ENCODE data around the gene WAPL. TPM values are rescaled to one million over a fixed set of nuclear protein-coding genes. Genes with fewer than 3 reads are reported as not detected.

The WAPL gene
- polyA plus RNA-seq, 3 donors, result 17.8 to 26.5 (median 18.3) TPM

DNA sequence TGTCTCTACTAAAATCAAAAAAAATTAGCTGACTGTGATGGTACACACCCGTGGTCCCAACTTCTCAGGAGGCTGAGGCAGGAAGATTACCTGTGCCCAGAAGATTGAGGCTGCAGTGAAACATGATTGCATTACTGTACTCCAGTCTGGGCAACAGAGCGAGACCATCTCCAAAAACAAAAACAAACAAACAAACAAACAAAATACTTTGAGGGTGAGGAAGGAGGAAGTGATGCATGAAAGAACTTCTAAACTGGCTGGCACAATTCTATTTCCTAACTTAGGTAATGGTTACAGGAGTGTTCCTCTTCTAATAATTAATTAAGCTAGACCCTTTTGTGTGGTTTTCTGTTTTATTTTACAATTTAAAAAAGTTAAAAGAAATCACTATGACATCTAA is 15.5 kb downstream of the WAPL start:
- no peaks in the 10 kb centered on the region for H3K4me1 ChIP-seq (ENCODE audit: control insufficient read depth in 1 of 2, insufficient read depth in 2 of 2, low read length in 2 of 2)
- H3K4me2 ChIP-seq (replicated peaks; ENCODE audit: extremely low read depth, low read length, poor library complexity, severe bottlenecking), result no peak overlapping the region
- Mint-ChIP-seq H3K4me1 (peaks cover 10% of the 10 kb centered on the region), H3K36me3 (peaks cover 23 to 50% of the 10 kb centered on the region in 2 donors), H3K27ac (peak overlapping the region in 4 of 7 donors; percentile 13 to 73 (median 39)), H3K27me3 (ENCODE audit: low read depth in 3 of 3) (peaks cover 0 to 4% (median 0%) of the 10 kb centered on the region in 3 donors), H3K4me3 (no peak overlapping the region), H3K9me3 (no peaks in the 10 kb centered on the region)
- DNase-seq, result no peak
- H3K79me2 ChIP-seq (ENCODE audit: insufficient read depth, low read length), result peaks cover 100% of the 10 kb centered on the region
- H3K27ac ChIP-seq (ENCODE audit: low read depth in 1 of 2, low read length in 2 of 2), result peak overlapping the region in 1 of 2 donors; percentile 56
- H3K27me3 ChIP-seq (ENCODE audit: control insufficient read depth in 2 of 2, insufficient read depth in 2 of 2, low read length in 2 of 2), result no peaks in the 10 kb centered on the region
- H3K36me3 ChIP-seq (replicated peaks in 1 of 2; ENCODE audit: control insufficient read depth in 1 of 2, insufficient read depth in 2 of 2, low read length in 2 of 2), result peaks cover 39 to 89% of the 10 kb centered on the region in 2 donors
- no peaks in the 10 kb centered on the region for H3K9me3 ChIP-seq (replicated peaks in 1 of 2; ENCODE audit: control insufficient read depth in 1 of 2, insufficient read depth in 1 of 2, low read length in 2 of 2)
- H4K20me1 ChIP-seq (ENCODE audit: insufficient read depth, low read length), result peaks cover 100% of the 10 kb centered on the region
- WGBS (ENCODE audit: insufficient coverage), result 80% methylated on average over 1 of the region's 2 CpGs
- no peak for TF ChIP-seq CTCF (IDR thresholded peaks at IDR 0.05)
- no peak overlapping the region for H3K4me3 ChIP-seq (replicated peaks in 1 of 3; ENCODE audit: low read depth in 2 of 3, low read length in 3 of 3)
- H3K9ac ChIP-seq (ENCODE audit: insufficient read depth, low read length, poor library complexity, severe bottlenecking), result no peak overlapping the region
- no peak overlapping the region for H2AFZ ChIP-seq (ENCODE audit: insufficient read depth, low read depth, low read length, poor library complexity, severe bottlenecking)
- intact Hi-C loops (cut with micrococcal nuclease), result no loop called here

GRCh38 chr10:86504510-86504909 is 17.1 kb downstream of the WAPL start:
- Histone ChIP-seq H4K20me1 (ENCODE audit: insufficient read depth, low read length) (peaks cover 100% of the 10 kb centered on the region), H3K27me3 (ENCODE audit: control insufficient read depth in 2 of 2, insufficient read depth in 2 of 2, low read length in 2 of 2) (no peaks in the 10 kb centered on the region), H3K9me3 (replicated peaks in 1 of 2; ENCODE audit: control insufficient read depth in 1 of 2, insufficient read depth in 1 of 2, low read length in 2 of 2) (no peaks in the 10 kb centered on the region), H2AFZ (ENCODE audit: insufficient read depth, low read depth, low read length, poor library complexity, severe bottlenecking) (no peak overlapping the region), H3K4me2 (replicated peaks; ENCODE audit: extremely low read depth, low read length, poor library complexity, severe bottlenecking) (no peak overlapping the region), H3K36me3 (replicated peaks in 1 of 2; ENCODE audit: control insufficient read depth in 1 of 2, insufficient read depth in 2 of 2, low read length in 2 of 2) (peaks cover 48 to 90% of the 10 kb centered on the region in 2 donors), H3K4me1 (ENCODE audit: control insufficient read depth in 1 of 2, insufficient read depth in 2 of 2, low read length in 2 of 2) (no peaks in the 10 kb centered on the region), H3K27ac (ENCODE audit: low read depth in 1 of 2, low read length in 2 of 2) (no peak overlapping the region), H3K4me3 (replicated peaks in 1 of 3; ENCODE audit: low read depth in 2 of 3, low read length in 3 of 3) (no peak overlapping the region), H3K79me2 (ENCODE audit: insufficient read depth, low read length) (peaks cover 100% of the 10 kb centered on the region), H3K9ac (ENCODE audit: insufficient read depth, low read length, poor library complexity, severe bottlenecking) (no peak overlapping the region)
- no peak for DNase-seq
- Mint-ChIP-seq H3K9me3 (no peaks in the 10 kb centered on the region), H3K27ac (no peak overlapping the region), H3K4me1 (peaks cover 9% of the 10 kb centered on the region), H3K27me3 (ENCODE audit: low read depth in 3 of 3) (no peaks in the 10 kb centered on the region), H3K36me3 (peaks cover 32 to 58% of the 10 kb centered on the region in 2 donors), H3K4me3 (no peak overlapping the region)
- no peak for TF ChIP-seq CTCF (IDR thresholded peaks at IDR 0.05)
- WGBS (ENCODE audit: insufficient coverage), result 100% methylated on average over 6 of the region's 10 CpGs
- intact Hi-C loops (cut with micrococcal nuclease), result no loop called here

All from CD14-positive monocyte (primary cell).